DMS 273 (cell line): ENCODE data around the gene CDH10.

Experiments used
- DNase-seq: peaks from one replicate; lab custom pipeline; 2025; ENCODE audit not compliant: unreplicated experiment; lab: John Stamatoyannopoulos, UW

Gene CDH10

GRCh38 chr5:24492229-24492628, 152.5 kb downstream of the CDH10 start:
- no peak for DNase-seq

- no peak for DNase-seq
These were observed 153.3 kb downstream of the CDH10 start for GRCh38 chr5:24491490-24491889.

GRCh38 chr5:24487368-24488229, 157.2 kb downstream of the CDH10 start:
- no peak for DNase-seq

- DNase-seq: no peak
These were observed 163.8 kb downstream of the CDH10 start for GRCh38 chr5:24480952-24481351.

- no peak for DNase-seq
These were observed 166.8 kb downstream of the CDH10 start for GRCh38 chr5:24477958-24478357.

- no peak for DNase-seq
These were observed 169.7 kb downstream of the CDH10 start for GRCh38 chr5:24475101-24475500.

- no peak for DNase-seq
These were observed 170.1 kb downstream of the CDH10 start for GRCh38 chr5:24474685-24475084.

- DNase-seq: no peak
These were observed 172.3 kb downstream of the CDH10 start for GRCh38 chr5:24472518-24472917.

- no peak for DNase-seq
These were observed 200.4 kb downstream of the CDH10 start for GRCh38 chr5:24444414-24444813.

- no peak for DNase-seq
These were observed 205.3 kb downstream of the CDH10 start for GRCh38 chr5:24439465-24439864.
